HCT116 (cell line): ENCODE measurements around the gene SCN2B. TPM values are rescaled to one million over a fixed set of nuclear protein-coding genes. Genes with fewer than 3 reads are reported as not detected.

Experiments used
- ATAC-seq: fragments of 200-7000 bp; cut with Tn5 transposase; 2 replicates; pipeline ENCODE4 v1.9.1; 2020; ENCODE audit warnings: mild to moderate bottlenecking, moderate library complexity
- BruUV-seq: library from RNA; stranded (reverse); fragments of 400-500 nt; replicated peaks from 2 replicates; lab custom pipeline; 2021; lab: Mats Ljungman, UMichigan
- CTCF ChIA-PET: fragments of 300-600 bp; sonication (Branson Sonifier 250); formaldehyde crosslinking; loops from one replicate; lab custom pipeline; 2021; ENCODE audit warnings: antibody characterized with exemption; lab: Charles Lee
- POLR2A ChIA-PET: fragments of 300-600, 350-600 bp; sonication (Branson Sonifier 250); formaldehyde crosslinking; loops from one replicate; lab custom pipeline; 2021; ENCODE audit warnings: antibody characterized with exemption; lab: Charles Lee
- RAD21 ChIA-PET, 2 experiments: fragments of 300-600 bp; sonication (Branson Sonifier 250); formaldehyde crosslinking; loops; one replicate each; lab custom pipeline; 2023; ENCODE audit warnings: low total read pairs in 2 of 2; ENCODE audit not compliant: uncharacterized antibody in 2 of 2, unreplicated experiment in 2 of 2, low non-redundant PET in 1 of 2; lab: Charles Lee
- DNase-seq: peaks from one replicate; pipeline ENCODE4 v3.0.0-alpha.2; 2010; ENCODE audit warnings: low read depth, low spot score
- H2AFZ ChIP-seq: fragments of 200-600 bp; shearing (Covaris generic), sonication (generic); 2 replicates; pipeline ENCODE4 v1.6.1; 2017; ENCODE audit warnings: low read depth, mixed run types, mixed read lengths, antibody characterized with exemption, low read length; ENCODE audit not compliant: poor library complexity, severe bottlenecking
- H3K27ac ChIP-seq: 2 replicates; pipeline ENCODE4 v1.5.1; 2012; ENCODE audit warnings: low read depth, low read length
- H3K27me3 ChIP-seq: fragments of 200-600 bp; sonication (generic); 2 replicates; pipeline ENCODE4 v1.6.1; 2016; ENCODE audit warnings: mixed run types, low read length, mixed read lengths; ENCODE audit not compliant: insufficient read depth
- H3K36me3 ChIP-seq, 2 experiments: fragments of 200-500 bp in 1 of 2; fragments of 200-600 bp in 1 of 2; sonication (Bioruptor generic) in 1 of 2; sonication (generic) in 1 of 2; 2 replicates each; pipeline versions ENCODE4 v1.5.1 to v1.6.1; 2014 to 2016; ENCODE audit warnings: low read length in 2 of 2, inconsistent platforms in 1 of 2, mixed read lengths in 1 of 2, mixed run types in 1 of 2; ENCODE audit not compliant: insufficient read depth in 2 of 2, control insufficient read depth in 1 of 2
- H3K4me1 ChIP-seq, 2 experiments: fragments of 200-600 bp in 1 of 2; sonication (generic) in 1 of 2; 2 replicates each; pipeline versions ENCODE4 v1.5.1 to v1.6.1; 2012 to 2017; ENCODE audit warnings: low read length in 2 of 2, inconsistent platforms in 1 of 2, mild to moderate bottlenecking in 1 of 2, mixed read lengths in 1 of 2, mixed run types in 1 of 2, moderate library complexity in 1 of 2; ENCODE audit not compliant: insufficient read depth in 2 of 2, control insufficient read depth in 1 of 2
- H3K4me2 ChIP-seq: fragments of 200-600 bp; sonication (generic); 2 replicates; pipeline ENCODE4 v1.6.1; 2017; ENCODE audit warnings: mixed run types, low read length, mixed read lengths
- H3K4me3 ChIP-seq, 2 experiments: fragments of 200-600 bp in 1 of 2; sonication (generic) in 1 of 2; replicated peaks in 1 of 2; 2 replicates each; pipeline ENCODE4 v1.5.1; 2011 to 2016; ENCODE audit warnings: low read length in 2 of 2, control low read depth in 1 of 2, low read depth in 1 of 2, mild to moderate bottlenecking in 1 of 2, mixed read lengths in 1 of 2, mixed run types in 1 of 2
- H3K79me2 ChIP-seq: fragments of 200-600 bp; sonication (generic); 2 replicates; pipeline ENCODE4 v1.6.1; 2017; ENCODE audit warnings: mild to moderate bottlenecking, mixed run types, low read length, moderate library complexity, mixed read lengths; ENCODE audit not compliant: insufficient read depth
- H3K9ac ChIP-seq: fragments of 200-600 bp; sonication (generic); 2 replicates; pipeline ENCODE4 v1.6.1; 2016; ENCODE audit warnings: low read length, mixed read lengths
- H3K9me2 ChIP-seq: fragments of 200-600 bp; sonication (generic), shearing (Covaris generic); 2 replicates; pipeline ENCODE4 v1.6.1; 2017; ENCODE audit warnings: mixed run types, mild to moderate bottlenecking, moderate library complexity; ENCODE audit not compliant: insufficient read depth
- H3K9me3 ChIP-seq, 2 experiments: fragments of 200-500 bp in 1 of 2; fragments of 200-600 bp in 1 of 2; sonication (Bioruptor generic) in 1 of 2; sonication (generic) in 1 of 2; 2 replicates each; pipeline ENCODE4 v1.6.1; 2014 to 2017; ENCODE audit warnings: low read length in 2 of 2, mixed read lengths in 2 of 2, inconsistent platforms in 1 of 2, low read depth in 1 of 2, mild to moderate bottlenecking in 1 of 2, mixed run types in 1 of 2, moderate library complexity in 1 of 2; ENCODE audit not compliant: control insufficient read depth in 1 of 2, insufficient read depth in 1 of 2
- H4K20me1 ChIP-seq: fragments of 200-600 bp; sonication (generic), shearing (Covaris generic); 2 replicates; pipeline ENCODE4 v1.6.1; 2017; ENCODE audit warnings: mixed run types, mild to moderate bottlenecking, moderate library complexity; ENCODE audit not compliant: insufficient read depth
- ATF3 ChIP-seq: IDR thresholded peaks from 2 replicates; pipeline ENCODE4 v1.6.1; 2012
- CBX3 ChIP-seq: IDR thresholded peaks from 2 replicates; pipeline ENCODE4 v1.6.1; 2012; ENCODE audit warnings: low read depth
- CEBPB ChIP-seq: IDR thresholded peaks from 2 replicates; pipeline ENCODE4 v1.6.1; 2012; ENCODE audit warnings: low read depth
- CTCF ChIP-seq, 3 experiments: fragments of 200-600 bp in 1 of 3; sonication (generic) in 1 of 3; IDR thresholded peaks in 2 of 3; conservative IDR thresholded peaks in 1 of 3; 2 replicates each; pipeline ENCODE4 v1.5.1; 2012 to 2017; ENCODE audit warnings: low read depth in 2 of 3, low read length in 2 of 3, antibody characterized with exemption in 1 of 3, borderline replicate concordance in 1 of 3, control low read depth in 1 of 3, mild to moderate bottlenecking in 1 of 3, mixed read lengths in 1 of 3, mixed run types in 1 of 3, moderate library complexity in 1 of 3; ENCODE audit not compliant: insufficient read depth in 1 of 3
- ELF1 ChIP-seq: IDR thresholded peaks from 2 replicates; pipeline ENCODE4 v1.6.1; 2012; ENCODE audit warnings: low read depth, borderline replicate concordance
- EZH2phosphoT487 ChIP-seq: fragments of 200-600 bp; IDR thresholded peaks from 2 replicates; pipeline ENCODE4 v1.6.1; 2018; ENCODE audit warnings: antibody characterized with exemption, borderline replicate concordance
- FOSL1 ChIP-seq: IDR thresholded peaks from 2 replicates; pipeline ENCODE4 v1.6.1; 2012; ENCODE audit warnings: low read depth
- MAX ChIP-seq: IDR thresholded peaks from 2 replicates; pipeline ENCODE4 v1.6.1; 2012
- POLR2A ChIP-seq: IDR thresholded peaks from 2 replicates; pipeline ENCODE4 v1.7.0; 2011; ENCODE audit warnings: borderline replicate concordance; ENCODE audit not compliant: insufficient read depth, insufficient read length; ENCODE audit errors: extremely low read depth
- POLR2AphosphoS5 ChIP-seq: IDR thresholded peaks from 2 replicates; pipeline ENCODE4 v1.6.1; 2011; ENCODE audit warnings: mild to moderate bottlenecking, low read depth, low read length, moderate library complexity
- RAD21 ChIP-seq: IDR thresholded peaks from 2 replicates; pipeline ENCODE4 v1.6.1; 2012; ENCODE audit warnings: low read depth, mild to moderate bottlenecking
- REST ChIP-seq: IDR thresholded peaks from 2 replicates; pipeline ENCODE4 v1.6.1; 2012; ENCODE audit warnings: low read depth
- SIN3A ChIP-seq: IDR thresholded peaks from 2 replicates; pipeline ENCODE4 v1.6.1; 2012; ENCODE audit warnings: low read depth
- SP1 ChIP-seq: IDR thresholded peaks from 2 replicates; pipeline ENCODE4 v1.6.1; 2012; ENCODE audit warnings: low read depth
- SRF ChIP-seq: IDR thresholded peaks from 2 replicates; pipeline ENCODE4 v1.6.1; 2012; ENCODE audit warnings: low read depth
- TCF7L2 ChIP-seq: IDR thresholded peaks from 2 replicates; pipeline ENCODE4 v1.7.0; 2011; ENCODE audit warnings: borderline replicate concordance, inconsistent platforms; ENCODE audit not compliant: insufficient read depth, insufficient read length; ENCODE audit errors: extremely low read depth
- YY1 ChIP-seq: IDR thresholded peaks from 2 replicates; pipeline ENCODE4 v1.6.1; 2011; ENCODE audit warnings: low read length, low read depth, moderate library complexity, mild to moderate bottlenecking; ENCODE audit not compliant: insufficient replicate concordance; ENCODE audit errors: extremely low read depth
- ZFX ChIP-seq: fragments of 450-650 bp; IDR thresholded peaks from 2 replicates; pipeline ENCODE4 v1.6.1; 2017
- intact Hi-C: fragments of 100-400 bp; cut with micrococcal nuclease; formaldehyde crosslinking; loops from 2 replicates; pipeline ENCODE4 v1.10.0; 2022
- total RNA-seq: library from RNA; stranded (reverse); gene quantifications from one replicate; pipeline ENCODE4 v1.2.1, GENCODE V29; 2021; ENCODE audit not compliant: unreplicated experiment

The SCN2B gene
- total RNA-seq, 1 experiment from 2014 or later = not detected

- Histone ChIP-seq H3K4me1 (peaks cover 0 to 10% of the 10 kb centered on the region in 2 experiments; a peak in 2 of 4 replicates), H3K36me3 (no peaks in the 10 kb centered on the region), H3K79me2 (no peaks in the 10 kb centered on the region), H3K4me3 (no peak overlapping the region), H3K4me2 (no peak overlapping the region), H3K27me3 (no peaks in the 10 kb centered on the region), H3K9me3 (no peaks in the 10 kb centered on the region), H3K9me2 (no peaks in the 10 kb centered on the region), H4K20me1 (no peaks in the 10 kb centered on the region), H2AFZ (no peak overlapping the region), H3K27ac (no peak overlapping the region), H3K9ac (no peak overlapping the region)
- no peak for TF ChIP-seq FOSL1
- no peak for TF ChIP-seq EZH2phosphoT487
- no peak for TF ChIP-seq CEBPB
- TF ChIP-seq SRF = no peak
- no peak for TF ChIP-seq MAX
- no peak for TF ChIP-seq YY1
- no peak for TF ChIP-seq ZFX
- TF ChIP-seq ELF1 = no peak
- TF ChIP-seq CTCF (IDR thresholded peaks at IDR 0.05 in 2 of 3, conservative IDR thresholded peaks at IDR 0.05 in 1 of 3; ENCODE audit: borderline replicate concordance in 1 of 3, insufficient read depth in 1 of 3, low read depth in 2 of 3, low read length in 2 of 3) = no peak
- no peak for TF ChIP-seq CBX3
- no peak for TF ChIP-seq RAD21
- TF ChIP-seq REST = no peak
- no peak for TF ChIP-seq SIN3A
- no peak for TF ChIP-seq POLR2AphosphoS5
- no peak for TF ChIP-seq ATF3
- no peak for TF ChIP-seq TCF7L2
- no peak for TF ChIP-seq SP1
- no peak for TF ChIP-seq POLR2A
- intact Hi-C loops = no loop called here
- ChIA-PET CTCF (interaction anchor here (1.0 to 2.9 kb wide), 2 partner anchors 28 to 29 kb away, joined by 3 to 13 read pairs; no protein-coding TSS in a partner anchor), POLR2A (interaction anchor here (1.2 kb wide), 1 partner anchor 14 kb away, joined by 4 read pairs; no protein-coding TSS in a partner anchor), RAD21 (no interaction called here)
- ATAC-seq = no peak
- no TSS peak for BruUV-seq
- no peak for DNase-seq
Observed at GRCh38 chr11:118142809-118143208, 33.6 kb downstream of the SCN2B start.
